CMK (cell line): ENCODE measurements around the gene MTMR10.

ENCODE experiments used
- DNase-seq: peaks from one replicate; pipeline ENCODE4 v3.0.0-alpha.2; 2010; ENCODE audit warnings: low read depth

The MTMR10 gene, protein sequence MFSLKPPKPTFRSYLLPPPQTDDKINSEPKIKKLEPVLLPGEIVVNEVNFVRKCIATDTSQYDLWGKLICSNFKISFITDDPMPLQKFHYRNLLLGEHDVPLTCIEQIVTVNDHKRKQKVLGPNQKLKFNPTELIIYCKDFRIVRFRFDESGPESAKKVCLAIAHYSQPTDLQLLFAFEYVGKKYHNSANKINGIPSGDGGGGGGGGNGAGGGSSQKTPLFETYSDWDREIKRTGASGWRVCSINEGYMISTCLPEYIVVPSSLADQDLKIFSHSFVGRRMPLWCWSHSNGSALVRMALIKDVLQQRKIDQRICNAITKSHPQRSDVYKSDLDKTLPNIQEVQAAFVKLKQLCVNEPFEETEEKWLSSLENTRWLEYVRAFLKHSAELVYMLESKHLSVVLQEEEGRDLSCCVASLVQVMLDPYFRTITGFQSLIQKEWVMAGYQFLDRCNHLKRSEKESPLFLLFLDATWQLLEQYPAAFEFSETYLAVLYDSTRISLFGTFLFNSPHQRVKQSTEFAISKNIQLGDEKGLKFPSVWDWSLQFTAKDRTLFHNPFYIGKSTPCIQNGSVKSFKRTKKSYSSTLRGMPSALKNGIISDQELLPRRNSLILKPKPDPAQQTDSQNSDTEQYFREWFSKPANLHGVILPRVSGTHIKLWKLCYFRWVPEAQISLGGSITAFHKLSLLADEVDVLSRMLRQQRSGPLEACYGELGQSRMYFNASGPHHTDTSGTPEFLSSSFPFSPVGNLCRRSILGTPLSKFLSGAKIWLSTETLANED

GRCh38 chr15:30991255-30992235 lies at the start of gene MTMR10:
Gene MTMR10, minus strand, starts transcription at chr15:30991628. Its CDS starts 122 bp downstream, at chr15:30991506.
- peak; percentile 42 for DNase-seq

- no peak for DNase-seq
Measured at GRCh38 chr15:31040611-31041010, 49.2 kb upstream of the MTMR10 start.

DNA sequence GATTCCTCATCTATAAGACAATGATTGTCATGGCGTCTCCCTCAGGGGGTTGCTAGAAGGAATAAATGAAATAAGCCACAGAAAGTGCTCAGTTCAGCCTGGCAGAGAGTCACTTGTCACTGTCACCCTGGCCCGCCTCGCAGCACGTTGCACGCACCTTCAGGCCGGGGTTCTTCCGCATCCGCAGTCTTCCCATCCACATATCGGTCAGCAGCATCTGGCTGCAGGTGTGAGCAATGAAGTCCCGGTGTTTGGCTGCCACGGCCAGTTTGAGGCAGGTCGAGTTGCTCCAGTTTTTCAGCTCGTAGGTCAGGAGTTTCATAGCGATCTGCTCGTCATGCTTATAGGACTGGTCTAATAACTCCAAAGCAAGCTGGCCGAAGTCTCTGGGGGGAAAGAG lies 48.5 kb upstream of the MTMR10 start:
- DNase-seq = no peak

- no peak for DNase-seq
Measured at GRCh38 chr15:31037731-31038477, 46.5 kb upstream of the MTMR10 start.

GRCh38 chr15:31036783-31037182 lies 45.4 kb upstream of the MTMR10 start:
- no peak for DNase-seq

GRCh38 chr15:31035610-31036009 lies 44.2 kb upstream of the MTMR10 start:
- DNase-seq = no peak

DNA sequence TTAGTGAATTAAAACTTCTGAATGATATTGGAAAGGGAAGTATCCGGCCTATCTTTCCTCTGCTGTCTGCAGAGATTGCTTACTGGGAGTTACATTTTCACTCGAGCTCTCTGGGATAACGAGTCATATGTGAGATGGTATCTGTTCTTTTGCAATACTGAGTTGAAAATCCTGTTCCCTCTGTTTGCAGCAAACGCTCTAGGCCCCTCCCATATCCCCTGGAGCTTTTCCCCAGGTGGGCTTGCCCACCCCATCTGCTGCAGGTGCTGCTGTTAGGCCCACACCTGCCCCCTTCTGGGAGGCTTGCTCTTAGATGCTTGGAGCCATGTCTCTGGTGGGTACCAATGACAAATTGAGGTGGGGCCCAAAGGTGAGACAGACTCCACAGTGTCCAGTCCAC lies 42.7 kb upstream of the MTMR10 start:
- DNase-seq = no peak

DNA sequence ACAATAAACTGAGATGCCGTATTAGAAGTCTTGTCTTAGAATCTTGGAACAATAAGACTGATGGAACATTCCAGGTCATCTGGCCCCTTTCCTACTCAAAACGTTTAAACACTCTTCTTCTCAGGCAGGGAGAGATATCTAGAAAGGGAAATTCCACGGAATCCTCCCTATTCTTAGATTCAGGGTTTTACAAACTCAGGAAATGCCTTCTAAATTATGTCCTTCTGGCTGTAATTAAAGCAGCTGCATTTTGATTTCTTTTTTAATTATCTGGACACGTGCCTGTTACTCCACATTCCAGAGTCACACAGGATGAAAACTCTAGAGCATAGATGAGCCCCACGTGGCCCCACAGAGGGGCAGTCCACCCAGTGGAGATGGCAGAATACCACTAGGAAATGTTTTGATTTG lies 41.5 kb upstream of the MTMR10 start:
- DNase-seq = no peak

DNA sequence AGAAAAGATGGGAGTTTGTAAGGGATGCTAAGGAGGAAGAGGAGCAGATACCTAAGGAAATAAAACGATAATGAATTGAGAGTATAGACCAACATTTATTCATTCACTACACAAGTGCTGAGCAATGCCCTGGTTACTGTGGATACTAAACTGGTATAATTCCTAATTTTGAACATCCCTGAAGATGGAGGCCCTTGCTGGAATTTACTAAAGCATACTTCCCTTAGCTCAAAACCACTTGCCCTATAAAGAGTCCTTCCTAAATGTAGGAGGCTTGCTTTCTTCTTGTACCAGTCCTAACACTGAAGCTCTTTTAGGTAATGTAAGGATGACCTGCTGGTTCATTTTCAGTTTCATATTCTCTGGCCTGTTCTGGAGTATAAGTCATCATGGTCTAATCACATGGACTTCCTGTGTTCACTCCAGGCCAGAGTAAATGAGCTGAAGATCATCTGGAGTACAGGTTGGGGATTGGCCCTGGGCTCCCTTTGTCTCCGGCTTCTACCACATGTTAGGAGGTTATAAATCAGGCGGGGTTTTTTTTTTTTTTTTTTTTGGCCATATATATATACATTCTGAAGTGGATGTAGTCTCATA lies 40.1 kb upstream of the MTMR10 start:
- no peak for DNase-seq

DNA sequence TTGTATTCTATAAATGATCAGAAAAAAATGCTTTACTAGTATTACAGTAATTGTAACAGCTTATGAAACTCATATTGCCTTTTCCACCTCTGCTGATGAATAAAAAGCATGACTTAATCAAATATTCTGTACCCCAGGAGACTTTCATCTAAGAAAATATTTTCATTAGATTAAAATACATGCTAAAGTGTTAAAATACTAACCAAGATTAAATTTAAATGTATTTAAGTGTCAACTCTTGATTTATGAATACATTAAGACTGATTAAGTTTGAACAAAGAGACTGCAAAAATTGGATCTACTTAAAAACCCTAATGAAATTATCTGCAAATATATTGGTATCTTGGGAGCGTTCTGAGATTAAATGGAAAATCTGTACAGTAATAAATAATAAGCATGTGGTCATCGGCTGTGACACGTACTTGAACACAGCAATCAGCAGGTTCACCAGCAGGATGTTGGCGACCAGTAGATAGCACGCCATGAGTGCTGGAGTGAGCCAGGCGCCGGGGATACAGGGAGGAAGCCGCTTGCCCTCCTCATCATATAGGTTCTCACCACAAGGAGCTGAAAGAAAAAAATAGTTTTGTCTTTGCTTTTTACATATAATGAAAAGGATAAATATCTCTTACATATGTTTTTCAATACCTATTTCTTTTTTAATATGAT lies 36.6 kb upstream of the MTMR10 start:
- peak; percentile 25 for DNase-seq

GRCh38 chr15:31025996-31026395 lies 34.6 kb upstream of the MTMR10 start:
- DNase-seq = no peak

DNA sequence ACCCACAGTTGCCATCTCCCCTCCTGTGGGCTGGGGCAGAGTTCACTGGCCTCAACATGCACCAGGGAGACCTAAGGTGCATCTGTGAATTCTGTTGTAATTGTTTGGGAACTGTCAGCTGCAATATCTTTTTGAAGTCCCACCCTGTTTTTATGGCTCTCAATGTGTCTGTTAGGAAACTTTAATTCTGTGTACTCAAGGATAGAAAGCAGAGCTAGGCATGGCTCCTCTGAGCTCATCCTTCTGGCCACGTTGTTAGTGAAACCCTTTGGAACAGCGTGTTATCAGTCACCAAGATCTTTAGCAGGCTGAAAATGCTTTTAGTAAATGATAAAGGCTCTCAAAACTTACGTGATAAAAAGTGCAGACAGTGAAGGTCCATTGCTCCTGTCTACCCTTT lies 33.6 kb upstream of the MTMR10 start:
- no peak for DNase-seq

GRCh38 chr15:31024330-31024729 lies 32.9 kb upstream of the MTMR10 start:
- no peak for DNase-seq

DNA sequence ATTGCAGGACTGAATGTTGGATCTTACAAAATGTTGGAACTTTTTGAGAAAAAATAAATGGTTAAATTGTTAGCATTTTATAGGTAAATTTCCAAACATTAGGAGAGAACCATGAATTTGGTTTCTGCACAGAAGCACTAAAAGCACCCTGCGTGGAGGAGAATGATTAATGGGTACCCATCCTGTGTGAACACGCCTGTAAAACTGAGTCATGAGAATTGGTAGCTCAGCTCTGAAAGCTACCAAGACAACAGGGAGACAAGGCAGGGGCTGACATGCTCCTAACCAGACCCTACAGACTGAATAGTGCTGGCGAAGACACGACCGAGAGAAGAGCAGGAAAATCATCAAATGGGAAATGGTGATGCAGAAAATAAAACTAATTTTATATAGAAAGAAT lies 32.4 kb upstream of the MTMR10 start:
- DNase-seq = no peak

GRCh38 chr15:31021067-31021665 lies 29.7 kb upstream of the MTMR10 start:
- no peak for DNase-seq

DNA sequence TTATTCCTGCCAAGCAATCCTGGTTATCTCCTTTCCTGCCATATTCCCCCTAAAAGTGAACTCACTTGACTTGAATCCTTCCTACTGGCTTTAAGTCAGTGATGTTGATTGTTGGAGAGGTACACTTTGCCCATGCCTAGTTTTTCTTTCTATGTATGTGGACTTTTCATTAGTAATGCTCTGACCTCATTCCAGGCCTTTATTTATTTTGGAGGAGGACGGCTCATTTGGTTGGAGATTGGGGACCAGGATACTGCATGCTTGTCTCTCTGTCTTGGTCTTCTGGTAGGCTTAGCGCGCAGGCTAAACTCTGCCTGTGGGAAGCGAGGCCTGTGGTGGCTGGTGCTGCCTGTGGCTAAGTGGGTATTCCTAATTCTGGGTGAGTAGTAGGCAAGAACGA lies 29.1 kb upstream of the MTMR10 start:
- no peak for DNase-seq

GRCh38 chr15:31019986-31020385 lies 28.6 kb upstream of the MTMR10 start:
- no peak for DNase-seq

DNA sequence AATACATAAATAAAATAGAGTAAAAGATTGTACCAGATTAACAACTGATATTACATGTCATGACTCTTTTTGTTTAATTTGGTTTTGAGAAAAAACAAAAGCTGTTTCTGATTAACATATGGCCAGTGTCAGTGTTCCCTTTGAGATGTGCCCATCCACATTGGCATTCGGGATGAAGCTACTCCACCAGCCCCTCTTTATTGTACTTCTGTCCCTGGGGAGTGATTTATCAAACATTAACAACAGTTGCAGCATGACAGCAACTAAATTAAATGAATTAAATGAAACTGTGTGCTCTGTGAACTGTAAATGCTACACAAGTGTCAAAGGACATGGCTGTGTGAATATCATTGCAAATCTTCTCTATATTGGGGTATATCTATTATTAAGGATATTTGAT lies 25.9 kb upstream of the MTMR10 start:
- no peak for DNase-seq

- no peak for DNase-seq
Measured at GRCh38 chr15:31016446-31016915, 25.1 kb upstream of the MTMR10 start.

GRCh38 chr15:31014608-31014925 lies 23.1 kb upstream of the MTMR10 start:
- DNase-seq = no peak
